Hippocampal formation (tissue), 2 donors: ENCODE results near the gene LMOD1.
"Not testable (repeated sequence)": the region's sequence is repeated elsewhere in the genome, so short reads cannot be mapped to it uniquely, and the experiment has no call there.

Source experiments
- DNase-seq, 2 donors: peaks; one replicate each; lab custom pipeline; 2025; lab: John Stamatoyannopoulos, UW

LMOD1 gene

GRCh38 chr1:201861448-201861847, 84.9 kb downstream of the LMOD1 start:
- DNase-seq, result no peak

GRCh38 chr1:201859424-201859823, 86.9 kb downstream of the LMOD1 start:
- no peak for DNase-seq

- not testable (repeated sequence) for DNase-seq
These were observed 89.6 kb downstream of the LMOD1 start for GRCh38 chr1:201856722-201857121.

- DNase-seq, result no peak
These were observed 94.4 kb downstream of the LMOD1 start for GRCh38 chr1:201851949-201852348.

- no peak for DNase-seq
These were observed 96.3 kb downstream of the LMOD1 start for GRCh38 chr1:201850053-201850397.

- no peak for DNase-seq
These were observed 96.8 kb downstream of the LMOD1 start for GRCh38 chr1:201849372-201850052.

GRCh38 chr1:201848230-201848629, 98.1 kb downstream of the LMOD1 start:
- DNase-seq, result no peak

- DNase-seq, result no peak
These were observed 99.2 kb downstream of the LMOD1 start for GRCh38 chr1:201847150-201847549.
